PC-3 (cell line): ENCODE data around the gene TIAM1.

Experiments used
- EZH2 ChIP-seq: fragments of 300-600 bp; sonication (generic); IDR thresholded peaks from one replicate; pipeline ENCODE4 v1.6.1; 2017; ENCODE audit warnings: antibody characterized with exemption, mild to moderate bottlenecking, low read length; ENCODE audit not compliant: unreplicated experiment
- EZH2phosphoT487 ChIP-seq: fragments of 300-600 bp; sonication (generic); IDR thresholded peaks from 2 replicates; pipeline ENCODE4 v1.6.1; 2018; ENCODE audit warnings: mild to moderate bottlenecking, antibody characterized with exemption, low read length, borderline replicate concordance
- TF ChIP-seq, protein P1 (sequence below): fragments of 300-600 bp; sonication (generic); conservative IDR thresholded peaks from 2 replicates; pipeline ENCODE4 v1.5.1; 2017; ENCODE audit warnings: antibody characterized with exemption, low read depth, mild to moderate bottlenecking, low read length

DNA sequence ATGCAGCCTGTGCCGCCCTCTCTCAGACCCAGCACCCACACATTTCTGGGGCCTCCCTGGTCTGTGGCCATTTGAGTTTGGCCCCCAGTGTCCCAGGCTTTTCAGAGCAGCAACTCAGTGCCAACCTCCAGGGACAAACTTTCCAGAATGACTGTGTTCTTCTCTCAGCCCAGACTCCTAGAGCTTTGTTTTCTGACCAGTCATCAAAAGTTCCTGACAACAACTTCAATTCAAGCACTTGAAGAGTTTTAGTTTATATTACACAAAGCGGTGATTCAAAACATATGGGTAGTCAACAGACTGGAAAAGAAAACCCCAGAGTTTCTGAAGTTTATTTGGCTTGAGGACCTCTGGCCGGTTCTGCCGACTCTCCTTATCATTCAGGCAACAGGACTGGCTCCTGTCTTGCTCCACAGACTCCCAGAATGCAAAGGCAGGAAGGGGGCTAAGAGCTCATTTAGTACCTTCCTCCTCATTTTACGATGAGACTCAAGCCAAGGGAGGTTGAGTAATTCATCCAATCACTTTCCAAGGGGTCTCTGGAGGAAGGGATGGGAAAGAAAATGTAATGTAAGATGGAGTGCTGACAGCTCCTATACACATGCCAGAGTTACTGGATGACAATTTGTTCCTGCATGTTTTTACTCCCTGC is 27.0 kb upstream of the TIAM1 start:
- TF ChIP-seq, protein P1, sequence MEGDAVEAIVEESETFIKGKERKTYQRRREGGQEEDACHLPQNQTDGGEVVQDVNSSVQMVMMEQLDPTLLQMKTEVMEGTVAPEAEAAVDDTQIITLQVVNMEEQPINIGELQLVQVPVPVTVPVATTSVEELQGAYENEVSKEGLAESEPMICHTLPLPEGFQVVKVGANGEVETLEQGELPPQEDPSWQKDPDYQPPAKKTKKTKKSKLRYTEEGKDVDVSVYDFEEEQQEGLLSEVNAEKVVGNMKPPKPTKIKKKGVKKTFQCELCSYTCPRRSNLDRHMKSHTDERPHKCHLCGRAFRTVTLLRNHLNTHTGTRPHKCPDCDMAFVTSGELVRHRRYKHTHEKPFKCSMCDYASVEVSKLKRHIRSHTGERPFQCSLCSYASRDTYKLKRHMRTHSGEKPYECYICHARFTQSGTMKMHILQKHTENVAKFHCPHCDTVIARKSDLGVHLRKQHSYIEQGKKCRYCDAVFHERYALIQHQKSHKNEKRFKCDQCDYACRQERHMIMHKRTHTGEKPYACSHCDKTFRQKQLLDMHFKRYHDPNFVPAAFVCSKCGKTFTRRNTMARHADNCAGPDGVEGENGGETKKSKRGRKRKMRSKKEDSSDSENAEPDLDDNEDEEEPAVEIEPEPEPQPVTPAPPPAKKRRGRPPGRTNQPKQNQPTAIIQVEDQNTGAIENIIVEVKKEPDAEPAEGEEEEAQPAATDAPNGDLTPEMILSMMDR = no peak
- no peak for TF ChIP-seq EZH2
- no peak for TF ChIP-seq EZH2phosphoT487
